K562 (cell line): ENCODE data around the gene DNAJC11. TPM values are rescaled to one million over a fixed set of nuclear protein-coding genes. Genes with fewer than 3 reads are reported as not detected.
A peak's percentile ranks its signal among the peaks of the same experiment; 100 is the strongest.
"Not testable (repeated sequence)": the region's sequence is repeated elsewhere in the genome, so short reads cannot be mapped to it uniquely, and the experiment has no call there.

Source experiments
- ATAC-seq: fragments of 200-7000 bp; cut with Tn5 transposase; 3 replicates; pipeline ENCODE4 v1.9.1; 2020; ENCODE audit warnings: moderate library complexity
- BruUV-seq: library from RNA; stranded (reverse); fragments of 400-500 nt; replicated peaks from 2 replicates; lab custom pipeline; 2021; lab: Mats Ljungman, UMichigan
- CTCF ChIA-PET: fragments of 300-600 bp; formaldehyde crosslinking; extraction: SDS; loops from one replicate; lab custom pipeline; 2021; ENCODE audit warnings: low intra/inter-chr PET ratio; lab: Yijun Ruan, JAX
- POLR2A ChIA-PET: fragments of 300-600, 350-650 bp; sonication (Branson Sonifier 250); formaldehyde crosslinking; extraction: SDS; loops from one replicate; lab custom pipeline; 2021; ENCODE audit warnings: antibody characterized with exemption, inconsistent platforms; lab: Yijun Ruan, JAX
- DNase-seq, 4 experiments: peaks; one replicate each; pipeline versions ENCODE4 v3.0.0 to v3.0.0-alpha.2; 2011 to 2018; ENCODE audit warnings: low spot score in 3 of 4, mixed read lengths in 3 of 4; ENCODE audit errors: extremely low read depth in 1 of 4
- FAIRE-seq: peaks from 2 replicates; lab custom pipeline; 2011; peaks lifted over from hg19 to GRCh38; lab: Jason Lieb, UNC
- H2AFZ ChIP-seq: 2 replicates; pipeline ENCODE4 v1.6.0; 2011; ENCODE audit warnings: low read depth, low read length, control low read depth, inconsistent platforms
- H3K27ac ChIP-seq: fragments of 200-600 bp; 3 replicates; pipeline ENCODE4 v1.8.0; 2011; ENCODE audit warnings: low read depth, mild to moderate bottlenecking, control low read depth, inconsistent platforms, low read length, moderate library complexity, mixed read lengths; ENCODE audit errors: extremely low read depth
- H3K27me3 ChIP-seq, 2 experiments: fragments of 300-600 bp in 1 of 2; 2 replicates in 1 of 2; 3 replicates in 1 of 2; pipeline versions ENCODE4 v1.6.0 to v1.8.0; 2011; ENCODE audit warnings: inconsistent platforms in 2 of 2, low read length in 2 of 2, mild to moderate bottlenecking in 1 of 2, mixed read lengths in 1 of 2, moderate library complexity in 1 of 2; ENCODE audit not compliant: control insufficient read depth in 2 of 2, insufficient read depth in 2 of 2
- H3K36me3 ChIP-seq: fragments of 300-600 bp; 3 replicates; pipeline ENCODE4 v1.8.0; 2011; ENCODE audit warnings: mild to moderate bottlenecking, low read length, inconsistent platforms; ENCODE audit not compliant: control insufficient read depth, insufficient read depth
- H3K4me1 ChIP-seq, 2 experiments: fragments of 200-600 bp in 1 of 2; replicated peaks in 1 of 2; 2 replicates in 1 of 2; 3 replicates in 1 of 2; pipeline versions ENCODE4 v1.5.1 to v1.8.0; 2011; ENCODE audit warnings: inconsistent platforms in 2 of 2, low read length in 2 of 2, mild to moderate bottlenecking in 1 of 2, mixed read lengths in 1 of 2, moderate library complexity in 1 of 2; ENCODE audit not compliant: control insufficient read depth in 2 of 2, insufficient read depth in 2 of 2
- H3K4me2 ChIP-seq: 2 replicates; pipeline ENCODE4 v1.6.1; 2011; ENCODE audit warnings: low read length, control low read depth, inconsistent platforms, mixed read lengths; ENCODE audit not compliant: insufficient read depth
- H3K4me3 ChIP-seq: fragments of 200-600 bp; sonication (generic), shearing (Covaris generic); 2 replicates; pipeline ENCODE4 v1.5.1; 2016; ENCODE audit warnings: control low read depth, inconsistent platforms
- H3K79me2 ChIP-seq: fragments of 200-600 bp; 3 replicates; pipeline ENCODE4 v1.8.0; 2011; ENCODE audit warnings: low read length, inconsistent platforms; ENCODE audit not compliant: control insufficient read depth, insufficient read depth
- H3K9ac ChIP-seq, 2 experiments: 2 replicates each; pipeline versions ENCODE4 v1.6.0 to v1.6.1; 2011; ENCODE audit warnings: low read depth in 2 of 2, low read length in 2 of 2, control low read depth in 1 of 2, inconsistent platforms in 1 of 2, mild to moderate bottlenecking in 1 of 2, mixed read lengths in 1 of 2; ENCODE audit not compliant: insufficient read depth in 1 of 2
- H3K9me1 ChIP-seq: one replicate; pipeline ENCODE4 v1.6.0; 2011; ENCODE audit warnings: inconsistent platforms, mild to moderate bottlenecking, low read length, moderate library complexity; ENCODE audit not compliant: control insufficient read depth, insufficient read depth
- H3K9me3 ChIP-seq: replicated peaks from 2 replicates; pipeline ENCODE4 v1.5.1; 2011; ENCODE audit warnings: low read depth, low read length, inconsistent platforms; ENCODE audit not compliant: control insufficient read depth, insufficient read depth
- H4K20me1 ChIP-seq: replicated peaks from 2 replicates; pipeline ENCODE4 v1.6.1; 2011; ENCODE audit warnings: low read length, inconsistent platforms, mixed read lengths; ENCODE audit not compliant: control insufficient read depth, insufficient read depth
- ASH1L ChIP-seq: fragments of 450-650 bp; IDR thresholded peaks from 2 replicates; pipeline ENCODE4 v1.6.1; 2018; ENCODE audit warnings: borderline replicate concordance, mild to moderate bottlenecking, low read depth; ENCODE audit not compliant: partially characterized antibody
- CHAMP1 ChIP-seq: fragments of 450-650 bp; IDR thresholded peaks from 2 replicates; pipeline ENCODE4 v1.6.1; 2016; ENCODE audit warnings: mild to moderate bottlenecking
- FOS ChIP-seq: IDR thresholded peaks from 3 replicates; pipeline ENCODE4 v1.6.1; 2011; ENCODE audit not compliant: insufficient read length; ENCODE audit errors: extremely low read depth
- FOXO4 ChIP-seq: fragments of 450-650 bp; formaldehyde crosslinking; IDR thresholded peaks from 2 replicates; pipeline ENCODE4 v1.4.0; 2020; ENCODE audit warnings: mild to moderate bottlenecking, moderate library complexity
- GTF2F1 ChIP-seq: IDR thresholded peaks from 2 replicates; pipeline ENCODE4 v1.6.1; 2011; ENCODE audit warnings: low read depth, low read length, improper control_type of control experiment
- HDAC3 ChIP-seq: fragments of 450-650 bp; IDR thresholded peaks from 2 replicates; pipeline ENCODE4 v1.6.1; 2018; ENCODE audit warnings: borderline replicate concordance, mild to moderate bottlenecking, moderate library complexity; ENCODE audit not compliant: partially characterized antibody
- NFYB ChIP-seq: IDR thresholded peaks from 2 replicates; pipeline ENCODE4 v1.6.1; 2011; ENCODE audit warnings: mild to moderate bottlenecking, moderate library complexity; ENCODE audit not compliant: insufficient read length; ENCODE audit errors: extremely low read depth
- RBM25 ChIP-seq: fragments of 200-400 bp; formaldehyde crosslinking; IDR thresholded peaks from 2 replicates; pipeline ENCODE4 v1.6.1; 2018; ENCODE audit warnings: low read length, low read depth, moderate library complexity; ENCODE audit not compliant: severe bottlenecking
- ZKSCAN1 ChIP-seq: fragments of 150-350 bp; IDR thresholded peaks from 2 replicates; pipeline ENCODE4 v1.6.1; 2016; ENCODE audit warnings: low read depth, low read length
- ZNF316 ChIP-seq: fragments of 450-650 bp; IDR thresholded peaks from 2 replicates; pipeline ENCODE4 v1.6.1; 2016
- WGBS: fragments of 100-300 bp; shearing (Covaris generic); methylation state at CpG from one replicate; pipeline ENCODE4 v1.1.6; 2016; ENCODE audit warnings: low coverage, mixed read lengths; ENCODE audit not compliant: insufficient coverage; ENCODE audit errors: missing lambda C conversion rate; 5-methylcytosine and 5-hydroxymethylcytosine counted together
- in situ Hi-C: fragments of 300-500 bp; cut with MboI; formaldehyde crosslinking; loops from 4 replicates; pipeline ENCODE4 v1.15.0; 2018; ENCODE audit warnings: inconsistent platforms, mixed read lengths
- intact Hi-C: fragments of 100-400 bp; cut with micrococcal nuclease; formaldehyde crosslinking; loops from 2 replicates; pipeline ENCODE4 v1.14.2; 2022
- polyA plus RNA-seq, 8 experiments: library from polyadenylated mRNA; depleted of rRNA in 4 of 8; stranded (reverse) in 5 of 8; unstranded in 3 of 8; fragments of >200 nt; fragmentation: Nextera tagmentation in 2 of 8; fragmentation: Illumina TruSeq in 1 of 8; extraction: Ambion mirVana in 2 of 8; extraction: Trizol in 1 of 8; gene quantifications; 2 replicates each; pipeline versions ENCODE4 v1.2.1 to v1.2.3, GENCODE V29; 2011 to 2014; ENCODE audit warnings: inconsistent platforms in 1 of 8, missing spikeins in 1 of 8
- total RNA-seq, 7 experiments: library from RNA; depleted of rRNA in 6 of 7; stranded (reverse); fragments of >200 nt in 6 of 7; fragmentation: Illumina TruSeq in 2 of 7; extraction: Trizol in 2 of 7; gene quantifications; 2 replicates each; pipeline versions ENCODE4 v1.2.1 to v1.2.3, GENCODE V29; 2011 to 2021; ENCODE audit warnings: low replicate concordance in 1 of 7

DNAJC11 gene
- total and polyA plus RNA-seq, 9 of the 15 experiments (the other 6 are each of a cell fraction or from before 2014, with no cell fraction given) = 14.1 to 123 (median 76.6) TPM

GRCh38 chr1:6662468-6662867 is 39.1 kb downstream of the DNAJC11 start:
- TF ChIP-seq RBM25 (peak; percentile 5), ASH1L (peak; percentile 67), NFYB (peak; percentile 86), FOS (peak; percentile 46), ZNF316 (peak; percentile 27; the same call in 1 of the 2 replicates)
- TF ChIP-seq, all 486 proteins: peak for 5; not testable (repeated sequence) for 481
- H3K9ac ChIP-seq, H3K4me3 ChIP-seq, in situ Hi-C loops, H3K9me1 ChIP-seq, DNase-seq, H3K9me3 ChIP-seq, FAIRE-seq, CTCF ChIA-PET, intact Hi-C loops, H3K4me1 ChIP-seq, H3K4me2 ChIP-seq, H4K20me1 ChIP-seq, H2AFZ ChIP-seq, BruUV-seq, H3K27me3 ChIP-seq, H3K27ac ChIP-seq: not testable (repeated sequence)
- POLR2A ChIA-PET = interaction anchor here (0.7 to 1.4 kb wide), 3 partner anchors 10 to 12 kb away, joined by 3 to 5 read pairs (median 4); no protein-coding TSS in a partner anchor
- Histone ChIP-seq H3K36me3 (peaks cover 83% of the 10 kb centered on the region), H3K79me2 (peaks cover 21% of the 10 kb centered on the region)
- ATAC-seq = peak; percentile 64
- WGBS = 97% methylated on average over 7 of the region's 7 CpGs

- ATAC-seq = no peak
- Histone ChIP-seq H3K27me3 (no peaks in the 10 kb centered on the region), H4K20me1 (no peaks in the 10 kb centered on the region), H3K4me1 (no peaks in the 10 kb centered on the region), H2AFZ (no peak overlapping the region), H3K9ac (no peak overlapping the region), H3K4me2 (no peak overlapping the region), H3K9me1 (no peaks in the 10 kb centered on the region), H3K9me3 (no peaks in the 10 kb centered on the region), H3K27ac (no peak overlapping the region), H3K4me3 (no peak overlapping the region), H3K36me3 (peaks cover 74% of the 10 kb centered on the region), H3K79me2 (peaks cover 17% of the 10 kb centered on the region)
- 89% methylated on average over 7 of the region's 7 CpGs for WGBS
- no peak for DNase-seq
- intact Hi-C loops (no loop called here), in situ Hi-C loops (no loop called here)
- ChIA-PET POLR2A (interaction anchor here (0.6 kb wide), 1 partner anchor 14 kb away, joined by 3 read pairs; no protein-coding TSS in a partner anchor), CTCF (no interaction called here)
- BruUV-seq = no TSS peak
- FAIRE-seq = peak; percentile 23
- no peak for TF ChIP-seq FOXO4 (CRISPR knock-in tag)
- no peak for TF ChIP-seq HDAC3
- no peak for TF ChIP-seq ZKSCAN1
- TF ChIP-seq CHAMP1 = no peak
- no peak for TF ChIP-seq GTF2F1
Observed at GRCh38 chr1:6660415-6661049, 41.1 kb downstream of the DNAJC11 start.
